Gastroesophageal sphincter (tissue), 3 donors: ENCODE measurements around the gene SDSL.

Source experiments
- EP300 ChIP-seq: sonication (generic); formaldehyde crosslinking; IDR thresholded peaks from one replicate; pipeline ENCODE4 v1.6.1; 2017; ENCODE audit warnings: antibody characterized with exemption, mild to moderate bottlenecking
- POLR2A ChIP-seq, 2 donors: fragments of 450-650 bp; IDR thresholded peaks; one replicate each; pipeline ENCODE4 v1.6.1; 2017; ENCODE audit warnings: antibody characterized with exemption in 2 of 2, mild to moderate bottlenecking in 2 of 2, moderate library complexity in 1 of 2
- TF ChIP-seq, protein P1 (sequence below), 4 experiments: fragments of 200-600 bp in 2 of 4; fragments of 450-650 bp in 2 of 4; sonication (generic) in 1 of 4; IDR thresholded peaks; one replicate each; pipeline ENCODE4 v1.5.1; 2017 to 2019; ENCODE audit warnings: antibody characterized with exemption in 4 of 4, mild to moderate bottlenecking in 2 of 4, moderate library complexity in 2 of 4

DNA sequence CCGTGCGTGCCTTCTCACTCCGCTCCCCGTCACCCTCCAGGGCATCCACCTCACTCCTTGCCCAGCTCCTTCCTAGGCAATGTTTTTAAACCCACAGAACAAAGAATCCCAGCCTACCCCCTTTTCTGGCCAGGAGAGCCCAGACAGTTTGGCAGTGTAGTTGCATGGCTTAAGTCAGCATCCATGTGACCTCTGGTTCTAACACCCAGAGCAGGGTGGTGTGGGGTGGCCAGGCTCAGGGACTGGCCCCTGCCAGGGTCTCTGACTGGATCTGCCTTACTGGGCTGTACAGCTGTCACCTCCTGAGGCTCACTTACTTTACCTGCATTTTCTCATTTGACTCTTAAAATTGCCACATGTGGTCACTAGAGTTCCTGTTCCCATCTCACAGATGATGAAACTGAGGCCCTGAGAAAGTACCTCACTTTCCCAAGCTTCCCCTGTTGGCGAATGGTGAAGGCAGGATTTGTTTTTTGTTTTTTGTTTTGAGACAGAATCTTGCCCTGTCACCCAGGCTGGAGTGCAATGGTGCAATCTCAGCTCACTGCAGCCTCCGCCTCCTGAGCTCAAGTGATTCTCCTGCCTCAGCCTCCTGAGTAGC is 36.8 kb upstream of the SDSL start:
- TF ChIP-seq, protein P1, sequence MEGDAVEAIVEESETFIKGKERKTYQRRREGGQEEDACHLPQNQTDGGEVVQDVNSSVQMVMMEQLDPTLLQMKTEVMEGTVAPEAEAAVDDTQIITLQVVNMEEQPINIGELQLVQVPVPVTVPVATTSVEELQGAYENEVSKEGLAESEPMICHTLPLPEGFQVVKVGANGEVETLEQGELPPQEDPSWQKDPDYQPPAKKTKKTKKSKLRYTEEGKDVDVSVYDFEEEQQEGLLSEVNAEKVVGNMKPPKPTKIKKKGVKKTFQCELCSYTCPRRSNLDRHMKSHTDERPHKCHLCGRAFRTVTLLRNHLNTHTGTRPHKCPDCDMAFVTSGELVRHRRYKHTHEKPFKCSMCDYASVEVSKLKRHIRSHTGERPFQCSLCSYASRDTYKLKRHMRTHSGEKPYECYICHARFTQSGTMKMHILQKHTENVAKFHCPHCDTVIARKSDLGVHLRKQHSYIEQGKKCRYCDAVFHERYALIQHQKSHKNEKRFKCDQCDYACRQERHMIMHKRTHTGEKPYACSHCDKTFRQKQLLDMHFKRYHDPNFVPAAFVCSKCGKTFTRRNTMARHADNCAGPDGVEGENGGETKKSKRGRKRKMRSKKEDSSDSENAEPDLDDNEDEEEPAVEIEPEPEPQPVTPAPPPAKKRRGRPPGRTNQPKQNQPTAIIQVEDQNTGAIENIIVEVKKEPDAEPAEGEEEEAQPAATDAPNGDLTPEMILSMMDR (IDR thresholded peaks at IDR 0.05): no peak
- TF ChIP-seq POLR2A (IDR thresholded peaks at IDR 0.05): no peak
- no peak for TF ChIP-seq EP300
